WTC11 (cell line): ENCODE measurements around the gene COL6A3.

Experiments used
- IRF2 ChIP-seq: sonication (generic); formaldehyde crosslinking; IDR thresholded peaks from 2 replicates; pipeline ENCODE4 v1.8.0; 2022; ENCODE audit warnings: low read depth, missing genetic modification reagents, borderline replicate concordance
- TF ChIP-seq, protein P1 (sequence below): fragments of 200-600 bp; IDR thresholded peaks from 2 replicates; pipeline ENCODE4 v1.8.0; 2022; ENCODE audit warnings: antibody characterized with exemption

DNA sequence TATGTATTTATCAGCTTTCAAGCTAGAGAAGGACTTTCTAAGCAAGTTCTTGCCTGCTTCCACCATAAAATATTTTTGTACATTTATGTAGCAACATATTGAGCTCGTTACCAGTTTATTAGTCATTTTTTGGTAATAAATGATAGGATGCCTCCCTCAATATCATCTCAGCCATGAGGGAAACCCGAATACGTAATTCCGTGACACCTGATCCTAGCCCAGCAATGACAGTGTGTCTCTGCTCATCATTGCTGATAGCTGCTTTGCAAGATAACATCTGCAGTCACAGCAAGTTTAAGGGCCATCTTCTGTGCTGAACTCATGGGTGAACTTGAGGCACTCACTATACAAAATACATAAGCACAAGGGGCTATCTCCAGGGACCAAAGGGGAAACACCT is 62.2 kb downstream of the COL6A3 start:
- TF ChIP-seq IRF2 (CRISPR knock-in tag): no peak
- TF ChIP-seq, protein P1, sequence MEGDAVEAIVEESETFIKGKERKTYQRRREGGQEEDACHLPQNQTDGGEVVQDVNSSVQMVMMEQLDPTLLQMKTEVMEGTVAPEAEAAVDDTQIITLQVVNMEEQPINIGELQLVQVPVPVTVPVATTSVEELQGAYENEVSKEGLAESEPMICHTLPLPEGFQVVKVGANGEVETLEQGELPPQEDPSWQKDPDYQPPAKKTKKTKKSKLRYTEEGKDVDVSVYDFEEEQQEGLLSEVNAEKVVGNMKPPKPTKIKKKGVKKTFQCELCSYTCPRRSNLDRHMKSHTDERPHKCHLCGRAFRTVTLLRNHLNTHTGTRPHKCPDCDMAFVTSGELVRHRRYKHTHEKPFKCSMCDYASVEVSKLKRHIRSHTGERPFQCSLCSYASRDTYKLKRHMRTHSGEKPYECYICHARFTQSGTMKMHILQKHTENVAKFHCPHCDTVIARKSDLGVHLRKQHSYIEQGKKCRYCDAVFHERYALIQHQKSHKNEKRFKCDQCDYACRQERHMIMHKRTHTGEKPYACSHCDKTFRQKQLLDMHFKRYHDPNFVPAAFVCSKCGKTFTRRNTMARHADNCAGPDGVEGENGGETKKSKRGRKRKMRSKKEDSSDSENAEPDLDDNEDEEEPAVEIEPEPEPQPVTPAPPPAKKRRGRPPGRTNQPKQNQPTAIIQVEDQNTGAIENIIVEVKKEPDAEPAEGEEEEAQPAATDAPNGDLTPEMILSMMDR: no peak
